ENCODE results near the gene CALM1. TPM values are rescaled to one million over a fixed set of nuclear protein-coding genes. Genes with fewer than 3 reads are reported as not detected.

The CALM1 gene
- total and polyA plus RNA-seq, 2 donors from 2014 or later: 328 to 469 TPM

GRCh38 chr14:90375934-90376333 lies 20.9 kb upstream of the CALM1 start:
- no peaks in the 10 kb centered on the region for H3K4me1 ChIP-seq (ENCODE audit: control insufficient read depth in 2 of 3, insufficient read depth in 2 of 3, low read depth in 1 of 3, low read length in 3 of 3)
- no peak overlapping the region for H3K4me3 ChIP-seq (ENCODE audit: low read length in 3 of 3)
- H3K36me3 ChIP-seq (ENCODE audit: control insufficient read depth in 2 of 3, insufficient read depth in 3 of 3, low read length in 3 of 3): no peaks in the 10 kb centered on the region
- H3K9me3 ChIP-seq (ENCODE audit: control insufficient read depth in 2 of 3, insufficient read depth in 1 of 3, low read length in 3 of 3): no peaks in the 10 kb centered on the region
- FAIRE-seq (no peak), DNase-seq (peak in 2 of 5 donors; percentile 46 to 57)
- intact Hi-C loops (cut with DNase I): no loop called here
- H3K27me3 ChIP-seq (ENCODE audit: control insufficient read depth, insufficient read depth, low read length): no peaks in the 10 kb centered on the region
- no peak overlapping the region for H3K27ac ChIP-seq (ENCODE audit: low read depth in 2 of 2, low read length in 2 of 2)
- H3K9ac ChIP-seq (ENCODE audit: low read length in 3 of 3): no peak overlapping the region
- no peak for TF ChIP-seq CTCF (IDR thresholded peaks at IDR 0.05; ENCODE audit: borderline replicate concordance, extremely low read depth, insufficient read depth)

- DNase-seq: no peak
- no peak overlapping the region for H3K9ac ChIP-seq (ENCODE audit: low read length in 3 of 3)
These were observed 18.6 kb upstream of the CALM1 start for GRCh38 chr14:90378249-90378648.

GRCh38 chr14:90379106-90379505 lies 17.7 kb upstream of the CALM1 start:
- TF ChIP-seq CTCF (IDR thresholded peaks at IDR 0.05; ENCODE audit: borderline replicate concordance, extremely low read depth, insufficient read depth): no peak
- DNase-seq (no peak), FAIRE-seq (no peak)
- H3K4me3 ChIP-seq (ENCODE audit: low read length in 3 of 3): no peak overlapping the region
- H3K9ac ChIP-seq (ENCODE audit: low read length in 3 of 3): no peak overlapping the region
- H3K36me3 ChIP-seq (ENCODE audit: control insufficient read depth in 2 of 3, insufficient read depth in 3 of 3, low read length in 3 of 3): no peaks in the 10 kb centered on the region
- intact Hi-C loops (cut with DNase I): no loop called here
- peaks cover 5 to 15% (median 7%) of the 10 kb centered on the region in 3 donors for H3K4me1 ChIP-seq (ENCODE audit: control insufficient read depth in 2 of 3, insufficient read depth in 2 of 3, low read depth in 1 of 3, low read length in 3 of 3)
- H3K27me3 ChIP-seq (ENCODE audit: control insufficient read depth, insufficient read depth, low read length): no peaks in the 10 kb centered on the region
- H3K27ac ChIP-seq (ENCODE audit: low read depth in 2 of 2, low read length in 2 of 2): no peak overlapping the region
- no peaks in the 10 kb centered on the region for H3K9me3 ChIP-seq (ENCODE audit: control insufficient read depth in 2 of 3, insufficient read depth in 1 of 3, low read length in 3 of 3)

More at GRCh38 chr14:90378249-90378648, 18.6 kb upstream of the CALM1 start:
- no peak overlapping the region for H3K4me3 ChIP-seq (ENCODE audit: low read length in 3 of 3)
- TF ChIP-seq CTCF (IDR thresholded peaks at IDR 0.05; ENCODE audit: borderline replicate concordance, extremely low read depth, insufficient read depth): no peak
- H3K27ac ChIP-seq (ENCODE audit: low read depth in 2 of 2, low read length in 2 of 2): no peak overlapping the region
- FAIRE-seq: no peak
- H3K4me1 ChIP-seq (ENCODE audit: control insufficient read depth in 2 of 3, insufficient read depth in 2 of 3, low read depth in 1 of 3, low read length in 3 of 3): peaks cover 5 to 11% (median 5%) of the 10 kb centered on the region in 3 donors
- H3K27me3 ChIP-seq (ENCODE audit: control insufficient read depth, insufficient read depth, low read length): no peaks in the 10 kb centered on the region
- intact Hi-C loops (cut with DNase I): no loop called here
- no peaks in the 10 kb centered on the region for H3K9me3 ChIP-seq (ENCODE audit: control insufficient read depth in 2 of 3, insufficient read depth in 1 of 3, low read length in 3 of 3)
- no peaks in the 10 kb centered on the region for H3K36me3 ChIP-seq (ENCODE audit: control insufficient read depth in 2 of 3, insufficient read depth in 3 of 3, low read length in 3 of 3)
